ENCODE results near the gene SLC22A2.

SLC22A2 gene

DNA sequence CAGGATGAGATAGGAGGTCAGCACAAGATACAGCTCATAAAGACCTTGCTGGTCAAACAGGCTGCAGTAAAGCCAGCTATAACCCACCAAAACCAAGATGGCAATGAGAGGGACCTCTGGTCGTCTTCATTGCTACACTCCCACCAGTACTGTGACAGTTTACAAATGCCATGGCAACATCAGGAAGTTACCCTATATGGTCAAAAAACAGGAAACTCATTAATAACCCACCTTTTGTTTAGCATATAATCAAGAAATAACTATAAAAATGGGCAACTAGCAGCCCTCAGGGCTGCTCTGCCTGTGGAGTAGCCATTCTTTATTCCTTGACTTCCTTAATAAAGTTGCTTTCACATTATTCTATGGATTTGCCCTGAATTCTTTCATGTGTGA lies 30.9 kb downstream of the SLC22A2 start:
- H3K4me3 ChIP-seq: no peak overlapping the region
- DNase-seq (ENCODE audit: low read depth, low spot score): no peak
- no peak overlapping the region for H3K9ac ChIP-seq (ENCODE audit: insufficient read length)
- H3K9me3 ChIP-seq (ENCODE audit: low read depth, low read length): no peaks in the 10 kb centered on the region
- H3K36me3 ChIP-seq (ENCODE audit: insufficient read depth, low read length): no peaks in the 10 kb centered on the region
- H3K27ac ChIP-seq: no peak overlapping the region
- TF ChIP-seq POLR2AphosphoS5 (IDR thresholded peaks at IDR 0.05; ENCODE audit: borderline replicate concordance, low read depth, low read length): no peak
- no peak for TF ChIP-seq FOXP2 (optimal IDR thresholded peaks at IDR 0.05; ENCODE audit: control extremely low read depth, extremely low read length, insufficient read depth)
- TF ChIP-seq EZH2 (IDR thresholded peaks at IDR 0.05): no peak

GRCh38 chr6:160227038-160227768 lies 31.4 kb downstream of the SLC22A2 start:
- Histone ChIP-seq H3K27ac (no peak overlapping the region), H3K9ac (ENCODE audit: insufficient read length) (no peak overlapping the region), H3K4me3 (no peak overlapping the region), H3K9me3 (ENCODE audit: low read depth, low read length) (no peaks in the 10 kb centered on the region), H3K36me3 (ENCODE audit: insufficient read depth, low read length) (no peaks in the 10 kb centered on the region)
- no peak for DNase-seq (ENCODE audit: low read depth, low spot score)
- TF ChIP-seq EZH2 (IDR thresholded peaks at IDR 0.05) (no peak), POLR2AphosphoS5 (IDR thresholded peaks at IDR 0.05; ENCODE audit: borderline replicate concordance, low read depth, low read length) (no peak), FOXP2 (optimal IDR thresholded peaks at IDR 0.05; ENCODE audit: control extremely low read depth, extremely low read length, insufficient read depth) (no peak)

GRCh38 chr6:160226118-160226591 lies 32.5 kb downstream of the SLC22A2 start:
- TF ChIP-seq FOXP2 (optimal IDR thresholded peaks at IDR 0.05; ENCODE audit: control extremely low read depth, extremely low read length, insufficient read depth) (no peak), EZH2 (IDR thresholded peaks at IDR 0.05) (no peak), POLR2AphosphoS5 (IDR thresholded peaks at IDR 0.05; ENCODE audit: borderline replicate concordance, low read depth, low read length) (no peak)
- no peaks in the 10 kb centered on the region for H3K9me3 ChIP-seq (ENCODE audit: low read depth, low read length)
- no peaks in the 10 kb centered on the region for H3K36me3 ChIP-seq (ENCODE audit: insufficient read depth, low read length)
- no peak overlapping the region for H3K27ac ChIP-seq
- no peak overlapping the region for H3K4me3 ChIP-seq
- no peak overlapping the region for H3K9ac ChIP-seq (ENCODE audit: insufficient read length)
- no peak for DNase-seq (ENCODE audit: low read depth, low spot score)

DNA sequence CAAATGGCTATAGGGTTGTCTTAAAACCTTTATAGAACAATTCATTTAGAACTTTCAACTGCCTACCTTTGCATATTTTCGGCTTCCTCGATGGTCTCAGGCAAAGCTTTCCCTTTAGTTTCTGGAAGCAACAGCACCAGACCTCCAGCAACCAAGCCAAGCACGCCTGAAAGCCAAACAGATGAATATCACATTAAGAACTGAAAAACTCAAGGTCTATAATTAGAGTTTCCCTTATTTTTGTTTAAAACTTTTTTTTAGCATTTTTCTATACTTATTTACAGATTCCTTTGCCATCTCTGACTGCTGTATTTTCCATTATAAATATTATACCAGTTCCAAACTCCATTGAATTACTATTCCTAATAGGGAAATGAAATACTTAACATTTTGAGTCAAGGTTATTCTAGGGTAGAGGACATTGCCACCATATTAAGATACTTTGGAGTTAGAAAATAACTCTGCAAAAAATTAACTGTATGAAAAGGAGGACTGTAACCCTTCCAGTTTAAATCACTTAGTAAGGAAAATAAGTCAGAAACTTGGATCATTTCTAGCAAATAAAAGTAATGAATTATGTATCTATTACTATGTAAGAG lies 33.9 kb downstream of the SLC22A2 start:
- Histone ChIP-seq H3K9ac (ENCODE audit: insufficient read length) (no peak overlapping the region), H3K4me3 (no peak overlapping the region), H3K27ac (no peak overlapping the region), H3K36me3 (ENCODE audit: insufficient read depth, low read length) (no peaks in the 10 kb centered on the region), H3K9me3 (ENCODE audit: low read depth, low read length) (no peaks in the 10 kb centered on the region)
- DNase-seq (ENCODE audit: low read depth, low spot score): no peak
- TF ChIP-seq EZH2 (IDR thresholded peaks at IDR 0.05) (no peak), FOXP2 (optimal IDR thresholded peaks at IDR 0.05; ENCODE audit: control extremely low read depth, extremely low read length, insufficient read depth) (no peak), POLR2AphosphoS5 (IDR thresholded peaks at IDR 0.05; ENCODE audit: borderline replicate concordance, low read depth, low read length) (no peak)

- Histone ChIP-seq H3K4me3 (no peak overlapping the region), H3K9ac (ENCODE audit: insufficient read length) (no peak overlapping the region), H3K36me3 (ENCODE audit: insufficient read depth, low read length) (no peaks in the 10 kb centered on the region), H3K27ac (no peak overlapping the region), H3K9me3 (ENCODE audit: low read depth, low read length) (no peaks in the 10 kb centered on the region)
- no peak for TF ChIP-seq EZH2 (IDR thresholded peaks at IDR 0.05)
- no peak for TF ChIP-seq POLR2AphosphoS5 (IDR thresholded peaks at IDR 0.05; ENCODE audit: borderline replicate concordance, low read depth, low read length)
- TF ChIP-seq FOXP2 (optimal IDR thresholded peaks at IDR 0.05; ENCODE audit: control extremely low read depth, extremely low read length, insufficient read depth): no peak
- no peak for DNase-seq (ENCODE audit: low read depth, low spot score)
Measured at GRCh38 chr6:160222491-160222890, 36.1 kb downstream of the SLC22A2 start.

DNA sequence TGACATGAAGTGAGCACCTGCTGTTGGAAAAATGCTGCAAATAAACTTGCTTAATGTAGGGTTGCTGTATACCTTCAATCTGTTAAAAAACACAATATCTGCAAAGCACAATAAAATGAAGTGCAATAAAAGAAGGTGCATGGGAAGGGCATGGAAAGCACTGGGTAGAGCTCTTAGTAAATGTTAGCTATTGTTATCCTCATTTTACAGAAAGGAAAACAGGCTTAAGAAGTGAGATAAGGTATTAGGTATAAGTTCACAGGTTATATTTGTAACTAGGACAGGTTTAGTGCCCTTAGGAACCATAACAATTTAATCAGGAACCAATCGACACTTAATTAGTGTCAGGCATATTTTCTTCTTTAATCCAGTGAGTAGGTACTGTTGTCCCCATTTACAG lies 36.7 kb downstream of the SLC22A2 start:
- TF ChIP-seq POLR2AphosphoS5 (IDR thresholded peaks at IDR 0.05; ENCODE audit: borderline replicate concordance, low read depth, low read length) (no peak), FOXP2 (optimal IDR thresholded peaks at IDR 0.05; ENCODE audit: control extremely low read depth, extremely low read length, insufficient read depth) (no peak), EZH2 (IDR thresholded peaks at IDR 0.05) (no peak)
- Histone ChIP-seq H3K27ac (no peak overlapping the region), H3K9me3 (ENCODE audit: low read depth, low read length) (no peaks in the 10 kb centered on the region), H3K9ac (ENCODE audit: insufficient read length) (no peak overlapping the region), H3K36me3 (ENCODE audit: insufficient read depth, low read length) (no peaks in the 10 kb centered on the region), H3K4me3 (no peak overlapping the region)
- no peak for DNase-seq (ENCODE audit: low read depth, low spot score)

DNA sequence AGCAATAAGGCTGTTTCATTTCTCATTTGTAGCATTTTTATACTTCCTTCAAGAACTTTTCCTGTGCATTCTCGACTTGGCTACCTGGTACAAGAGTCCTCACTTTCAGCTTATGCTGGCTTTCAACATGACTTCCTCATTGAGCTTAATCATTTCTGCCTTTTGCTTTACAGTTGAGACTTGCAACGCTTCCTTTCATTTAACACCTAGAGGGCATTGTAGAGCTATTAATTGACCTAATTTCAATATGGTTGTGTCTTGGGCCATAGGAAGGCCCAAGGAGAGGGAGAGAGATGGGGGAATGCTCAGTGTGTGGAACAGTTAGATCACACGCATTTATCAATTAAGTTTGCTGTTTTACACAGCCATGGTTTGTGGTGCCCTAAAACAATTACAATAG lies 37.2 kb downstream of the SLC22A2 start:
- no peak overlapping the region for H3K9ac ChIP-seq (ENCODE audit: insufficient read length)
- H3K27ac ChIP-seq: no peak overlapping the region
- H3K4me3 ChIP-seq: no peak overlapping the region
- no peak for DNase-seq (ENCODE audit: low read depth, low spot score)
- no peaks in the 10 kb centered on the region for H3K36me3 ChIP-seq (ENCODE audit: insufficient read depth, low read length)
- no peaks in the 10 kb centered on the region for H3K9me3 ChIP-seq (ENCODE audit: low read depth, low read length)
- TF ChIP-seq FOXP2 (optimal IDR thresholded peaks at IDR 0.05; ENCODE audit: control extremely low read depth, extremely low read length, insufficient read depth) (no peak), EZH2 (IDR thresholded peaks at IDR 0.05) (no peak), POLR2AphosphoS5 (IDR thresholded peaks at IDR 0.05; ENCODE audit: borderline replicate concordance, low read depth, low read length) (no peak)

DNA sequence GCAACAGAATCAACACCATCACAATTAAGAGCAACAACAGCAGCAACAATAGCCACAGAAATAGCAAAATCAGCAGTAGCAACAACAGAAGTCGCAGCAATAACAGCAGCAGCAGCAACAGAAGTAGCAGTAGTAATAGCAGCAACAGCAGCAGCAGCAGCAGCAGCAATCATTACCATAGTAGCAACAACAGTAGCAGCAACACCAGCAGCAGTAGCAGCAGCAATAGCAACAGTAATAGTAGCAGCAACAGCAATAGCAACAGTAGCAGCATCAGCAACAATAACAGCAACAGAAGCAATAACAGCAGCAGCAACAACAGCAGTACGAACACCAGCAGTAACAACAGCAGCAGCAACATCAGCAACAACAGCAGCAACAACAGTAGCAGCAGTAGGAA lies 39.8 kb downstream of the SLC22A2 start:
- no peak for DNase-seq (ENCODE audit: low read depth, low spot score)
- Histone ChIP-seq H3K36me3 (ENCODE audit: insufficient read depth, low read length) (no peaks in the 10 kb centered on the region), H3K9ac (ENCODE audit: insufficient read length) (no peak overlapping the region), H3K4me3 (no peak overlapping the region), H3K9me3 (ENCODE audit: low read depth, low read length) (no peaks in the 10 kb centered on the region), H3K27ac (no peak overlapping the region)
- TF ChIP-seq EZH2 (IDR thresholded peaks at IDR 0.05): no peak
- TF ChIP-seq FOXP2 (optimal IDR thresholded peaks at IDR 0.05; ENCODE audit: control extremely low read depth, extremely low read length, insufficient read depth): no peak
- no peak for TF ChIP-seq POLR2AphosphoS5 (IDR thresholded peaks at IDR 0.05; ENCODE audit: borderline replicate concordance, low read depth, low read length)
